ENCODE measurements around the gene HBA1. TPM values are rescaled to one million over a fixed set of nuclear protein-coding genes. Genes with fewer than 3 reads are reported as not detected.

HBA1 gene
- total and polyA plus RNA-seq, 2 of the 8 experiments (the other 6 are each of a cell fraction or from before 2014, with no cell fraction given): 2.3 TPM

GRCh38 chr16:192686-193085 is 16.2 kb downstream of the HBA1 start:
- DNase-seq (ENCODE audit: low read depth in 1 of 2, low spot score in 2 of 2) (no peak), FAIRE-seq (no peak)
- Histone ChIP-seq H2BK120ac (replicated peaks; ENCODE audit: low read depth, low read length) (no peak overlapping the region), H3K4ac (replicated peaks; ENCODE audit: insufficient read length, low read depth, low read length) (no peak overlapping the region), H2AK5ac (ENCODE audit: low read depth, low read length) (no peak overlapping the region), H3K4me3 (ENCODE audit: extremely low read depth in 1 of 4, insufficient read depth in 2 of 4, low read depth in 3 of 4, low read length in 4 of 4) (no peak overlapping the region), H3K79me2 (ENCODE audit: control insufficient read depth in 1 of 2, insufficient read depth in 2 of 2, low read length in 2 of 2) (no peaks in the 10 kb centered on the region; a peak in 1 of 4 replicates), H3K4me1 (replicated peaks in 1 of 4; ENCODE audit: control insufficient read depth in 3 of 4, insufficient read depth in 4 of 4, low read length in 3 of 4) (no peaks in the 10 kb centered on the region), H2AFZ (ENCODE audit: low read length) (no peak overlapping the region), H3K9me3 (ENCODE audit: insufficient read depth in 2 of 2, low read depth in 1 of 2, low read length in 1 of 2) (no peaks in the 10 kb centered on the region), H3K79me1 (ENCODE audit: low read depth, low read length) (peaks cover 3% of the 10 kb centered on the region; the same call in 1 of the 2 replicates), H2BK12ac (ENCODE audit: low read depth, low read length) (no peak overlapping the region), H4K20me1 (replicated peaks in 1 of 2; ENCODE audit: control insufficient read depth in 1 of 2, insufficient read depth in 2 of 2, low read length in 2 of 2) (peaks cover 2 to 19% of the 10 kb centered on the region in 2 experiments), H3K23me2 (ENCODE audit: low read depth, low read length) (no peaks in the 10 kb centered on the region), H4K5ac (ENCODE audit: insufficient read length, low read depth, low read length) (no peak overlapping the region), H3K14ac (ENCODE audit: insufficient read length) (no peak overlapping the region), H3K18ac (ENCODE audit: extremely low read depth, low read length) (no peak overlapping the region), H3K27ac (ENCODE audit: low read depth, low read length) (no peak overlapping the region), H2BK20ac (ENCODE audit: low read length) (no peak overlapping the region), H4K8ac (ENCODE audit: extremely low read depth, insufficient read depth, low read length) (no peak overlapping the region; the same call in 1 of the 2 replicates), H3K27me3 (replicated peaks in 1 of 4; ENCODE audit: control insufficient read depth in 3 of 4, extremely low read depth in 1 of 4, insufficient read depth in 3 of 4, low read length in 3 of 4) (no peaks in the 10 kb centered on the region), H2BK5ac (ENCODE audit: low read depth, low read length) (no peak overlapping the region), H3K36me3 (ENCODE audit: control insufficient read depth in 2 of 4, insufficient read depth in 4 of 4, low read length in 3 of 4) (peaks cover 39 to 93% (median 68%) of the 10 kb centered on the region in 4 experiments; a peak in 7 of 8 replicates), H3K4me2 (ENCODE audit: insufficient read depth in 1 of 2, low read depth in 2 of 2, low read length in 2 of 2) (no peak overlapping the region), H2BK15ac (ENCODE audit: low read length) (no peak overlapping the region), H3K9ac (replicated peaks in 1 of 4; ENCODE audit: extremely low read depth in 1 of 4, low read depth in 3 of 4, low read length in 3 of 4) (no peak overlapping the region), H3K56ac (replicated peaks; ENCODE audit: insufficient read length, low read depth, low read length) (no peak overlapping the region), H4K91ac (replicated peaks; ENCODE audit: insufficient read length, low read length) (no peak overlapping the region), H3K23ac (ENCODE audit: insufficient read length) (no peak overlapping the region)
- ChIA-PET CTCF (ENCODE audit: partially characterized antibody) (interaction anchor here (0.6 to 1.6 kb wide), 6 partner anchors 11 to 140 kb away, joined by 3 to 6 read pairs (median 4); no protein-coding TSS in a partner anchor), POLR2A (ENCODE audit: partially characterized antibody) (interaction anchor here (0.6 to 34.3 kb wide), 4 partner anchors 9 to 1261 kb away, joined by 3 to 348 read pairs (median 5); partner anchors contain the start of gene LUC7L)
- WGBS, 2 experiments (ENCODE audit: extremely low coverage in 1 of 2, insufficient coverage in 1 of 2, insufficient read length in 1 of 2, insufficient replicate concordance in 2 of 2, low coverage in 1 of 2, low lambda C conversion rate in 2 of 2, missing lambda C conversion rate in 1 of 2): 97% methylated on average over 11 of the region's 11 CpGs; no CpG with 5 or more reads in 1 of the 2 experiments
- no peak for TF ChIP-seq BCL11A (IDR thresholded peaks at IDR 0.05; ENCODE audit: low read depth in 2 of 2, low read length in 2 of 2)
- TF ChIP-seq CREB1 (IDR thresholded peaks at IDR 0.05): no peak
- no peak for TF ChIP-seq MAFK (IDR thresholded peaks at IDR 0.05; ENCODE audit: low read depth, low read length)
- TF ChIP-seq EP300 (IDR thresholded peaks at IDR 0.05; ENCODE audit: borderline replicate concordance in 1 of 2, low read depth in 2 of 2, low read length in 2 of 2): no peak
- TF ChIP-seq GTF2F1 (IDR thresholded peaks at IDR 0.05; ENCODE audit: borderline replicate concordance, low read depth, low read length): no peak
- no peak for TF ChIP-seq CHD1 (IDR thresholded peaks at IDR 0.05; ENCODE audit: low read depth, low read length)
- no peak for TF ChIP-seq SAP30 (IDR thresholded peaks at IDR 0.05; ENCODE audit: insufficient read depth, insufficient replicate concordance, low read length)
- no peak for TF ChIP-seq SP1 (IDR thresholded peaks at IDR 0.05; ENCODE audit: low read depth, low read length)
- TF ChIP-seq JUN (IDR thresholded peaks at IDR 0.05; ENCODE audit: low read depth, low read length): no peak
- no peak for TF ChIP-seq POU5F1 (IDR thresholded peaks at IDR 0.05; ENCODE audit: low read depth, low read length)
- no peak for TF ChIP-seq YY1 (IDR thresholded peaks at IDR 0.05; ENCODE audit: low read depth, low read length)
- TF ChIP-seq KDM4A (IDR thresholded peaks at IDR 0.05; ENCODE audit: low read depth, low read length, severe bottlenecking): no peak
- TF ChIP-seq EZH2 (IDR thresholded peaks at IDR 0.05; ENCODE audit: low read depth, low read length, severe bottlenecking): no peak
- no peak for TF ChIP-seq ATF3 (IDR thresholded peaks at IDR 0.05; ENCODE audit: insufficient read depth, low read depth, low read length)
